Lung (tissue), 12 donors: ENCODE results near the gene TCEA3. TPM values are rescaled to one million over a fixed set of nuclear protein-coding genes. Genes with fewer than 3 reads are reported as not detected.

ENCODE experiments used
- ATAC-seq: fragments of 200-7000 bp; cut with Tn5 transposase; one replicate; pipeline ENCODE4 v1.9.1; 2020; ENCODE audit warnings: moderate number of reproducible peaks; ENCODE audit not compliant: insufficient read depth, low FRiP score
- DNase-seq, 3 donors: peaks; one replicate each; pipeline ENCODE4 v3.0.0-alpha.2; 2013 to 2017
- H3K27ac ChIP-seq, 2 donors: one replicate each; pipeline ENCODE4 v1.5.1; 2013; ENCODE audit warnings: mild to moderate bottlenecking in 2 of 2, moderate library complexity in 2 of 2, control low read depth in 1 of 2, inconsistent platforms in 1 of 2, low read depth in 1 of 2, low read length in 1 of 2
- H3K27me3 ChIP-seq, 3 donors: one replicate each; pipeline ENCODE4 v1.5.1; 2013; ENCODE audit warnings: low read length in 2 of 3; ENCODE audit not compliant: control insufficient read depth in 3 of 3, insufficient read depth in 3 of 3
- H3K36me3 ChIP-seq, 4 donors: one replicate each; pipeline ENCODE4 v1.5.1; 2013; ENCODE audit warnings: low read length in 4 of 4, mild to moderate bottlenecking in 1 of 4, moderate library complexity in 1 of 4; ENCODE audit not compliant: control insufficient read depth in 4 of 4, insufficient read depth in 4 of 4
- H3K4me1 ChIP-seq, 5 donors: one replicate each; pipeline ENCODE4 v1.5.1; 2013; ENCODE audit warnings: low read length in 5 of 5, mild to moderate bottlenecking in 2 of 5, moderate library complexity in 1 of 5; ENCODE audit not compliant: control insufficient read depth in 5 of 5, insufficient read depth in 5 of 5
- H3K4me3 ChIP-seq: one replicate; pipeline ENCODE4 v1.5.1; 2013; ENCODE audit warnings: mild to moderate bottlenecking, control low read depth, moderate library complexity
- H3K9ac ChIP-seq, 2 donors: one replicate each; pipeline ENCODE4 v1.5.1; 2013; ENCODE audit warnings: low read length in 2 of 2, control low read depth in 1 of 2; ENCODE audit not compliant: insufficient read depth in 1 of 2
- H3K9me3 ChIP-seq, 4 donors: one replicate each; pipeline ENCODE4 v1.5.1; 2013; ENCODE audit warnings: low read length in 3 of 4, mild to moderate bottlenecking in 1 of 4, moderate library complexity in 1 of 4; ENCODE audit not compliant: control insufficient read depth in 4 of 4, insufficient read depth in 3 of 4
- WGBS, 2 donors: extraction: QIAGEN DNeasy Blood & Tissue Kit; methylation state at CpG; one replicate each; pipeline ENCODE4 v1.1.7; 2013; 5-methylcytosine and 5-hydroxymethylcytosine counted together
- polyA plus RNA-seq, 2 donors: library from polyadenylated mRNA; stranded (reverse); fragments of 200-250 nt; gene quantifications; one replicate each; pipeline ENCODE4 v1.2.1, GENCODE V29; 2013
- total RNA-seq, 2 donors: library from RNA; depleted of rRNA in 1 of 2; stranded (reverse); fragments of >200 nt in 1 of 2; gene quantifications; one replicate each; pipeline ENCODE4 v1.2.1, GENCODE V29; 2014 to 2021
- TF ChIP-seq, protein P1 (sequence below): IDR thresholded peaks from 2 replicates; pipeline ENCODE4 v1.5.1; 2012; ENCODE audit warnings: mild to moderate bottlenecking; ENCODE audit errors: control extremely low read depth, extremely low read depth
- donor health status: control.
- donor health status: control.
- donor health status: Bipolar disorder and iron deficiency.
- donor health status: healthy.
- donor health status: DM: yes; HTN: yes; CAD: no.

TCEA3 gene
- total and polyA plus RNA-seq, 4 donors: 10.3 to 37.5 (median 29.9) TPM

- no peak for ATAC-seq
- 92% methylated on average over 5 of the region's 5 CpGs for WGBS, 2 donors
- peaks cover 18 to 36% (median 26%) of the 10 kb centered on the region in 4 donors for H3K36me3 ChIP-seq
These were observed 6.9 kb upstream of the TCEA3 start for GRCh38 chr1:23431431-23431830.

DNA sequence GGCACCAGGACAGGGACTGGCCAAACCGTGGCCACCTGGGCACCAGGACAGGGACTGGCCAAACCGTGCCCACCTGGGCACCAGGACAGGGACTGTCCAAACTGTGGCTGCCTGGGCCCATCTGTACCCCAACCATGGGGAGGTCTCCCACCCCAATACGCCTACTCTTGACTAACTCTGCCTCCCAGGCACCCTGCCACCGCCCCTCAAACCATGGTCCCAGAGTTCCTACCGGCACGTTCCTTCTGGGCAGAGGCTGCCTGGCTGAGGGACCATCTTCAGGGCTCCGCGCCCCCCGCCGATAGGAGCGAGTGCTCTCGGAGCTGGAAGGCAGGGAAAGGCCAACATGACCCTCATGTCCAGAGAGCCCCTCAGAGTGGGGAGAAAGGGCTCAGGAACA is 6.3 kb upstream of the TCEA3 start:
- DNase-seq: no peak
- Histone ChIP-seq H3K9me3 (no peaks in the 10 kb centered on the region), H3K27me3 (no peaks in the 10 kb centered on the region), H3K36me3 (peaks cover 18 to 35% (median 26%) of the 10 kb centered on the region in 4 donors), H3K4me3 (no peak overlapping the region), H3K9ac (no peak overlapping the region), H3K4me1 (peaks cover 0 to 2% (median 0%) of the 10 kb centered on the region in 5 donors), H3K27ac (no peak overlapping the region)
- ATAC-seq: no peak
- WGBS, 2 donors: 92 to 98% methylated on average over 12 of the region's 12 CpGs
- TF ChIP-seq, protein P1, sequence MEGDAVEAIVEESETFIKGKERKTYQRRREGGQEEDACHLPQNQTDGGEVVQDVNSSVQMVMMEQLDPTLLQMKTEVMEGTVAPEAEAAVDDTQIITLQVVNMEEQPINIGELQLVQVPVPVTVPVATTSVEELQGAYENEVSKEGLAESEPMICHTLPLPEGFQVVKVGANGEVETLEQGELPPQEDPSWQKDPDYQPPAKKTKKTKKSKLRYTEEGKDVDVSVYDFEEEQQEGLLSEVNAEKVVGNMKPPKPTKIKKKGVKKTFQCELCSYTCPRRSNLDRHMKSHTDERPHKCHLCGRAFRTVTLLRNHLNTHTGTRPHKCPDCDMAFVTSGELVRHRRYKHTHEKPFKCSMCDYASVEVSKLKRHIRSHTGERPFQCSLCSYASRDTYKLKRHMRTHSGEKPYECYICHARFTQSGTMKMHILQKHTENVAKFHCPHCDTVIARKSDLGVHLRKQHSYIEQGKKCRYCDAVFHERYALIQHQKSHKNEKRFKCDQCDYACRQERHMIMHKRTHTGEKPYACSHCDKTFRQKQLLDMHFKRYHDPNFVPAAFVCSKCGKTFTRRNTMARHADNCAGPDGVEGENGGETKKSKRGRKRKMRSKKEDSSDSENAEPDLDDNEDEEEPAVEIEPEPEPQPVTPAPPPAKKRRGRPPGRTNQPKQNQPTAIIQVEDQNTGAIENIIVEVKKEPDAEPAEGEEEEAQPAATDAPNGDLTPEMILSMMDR: no peak

More at GRCh38 chr1:23431431-23431830, 6.9 kb upstream of the TCEA3 start:
- no peak for DNase-seq
- Histone ChIP-seq H3K4me3 (no peak overlapping the region), H3K27me3 (no peaks in the 10 kb centered on the region), H3K9ac (no peak overlapping the region), H3K27ac (no peak overlapping the region), H3K9me3 (no peaks in the 10 kb centered on the region), H3K4me1 (peaks cover 0 to 2% (median 0%) of the 10 kb centered on the region in 5 donors)
- TF ChIP-seq, protein P1: no peak

GRCh38 chr1:23428136-23428905 is 3.8 kb upstream of the TCEA3 start:
- no peak overlapping the region for H3K4me3 ChIP-seq
- no peaks in the 10 kb centered on the region for H3K9me3 ChIP-seq
- peaks cover 0 to 11% (median 9%) of the 10 kb centered on the region in 5 donors for H3K4me1 ChIP-seq
- no peak overlapping the region for H3K9ac ChIP-seq
- TF ChIP-seq, protein P1: no peak
- DNase-seq: no peak
- WGBS, 2 donors: 92 to 96% methylated on average over 2 of the region's 2 CpGs
- peaks cover 0 to 5% (median 0%) of the 10 kb centered on the region in 3 donors for H3K27me3 ChIP-seq
- no peak for ATAC-seq
- peaks cover 11 to 20% (median 16%) of the 10 kb centered on the region in 4 donors for H3K36me3 ChIP-seq
- no peak overlapping the region for H3K27ac ChIP-seq
